ENCODE data around the gene SLC12A7.

- TF ChIP-seq ZNF391 (tag by site-specific recombination; IDR thresholded peaks at IDR 0.05; ENCODE audit: borderline replicate concordance, low read depth) = no peak
- no peak for TF ChIP-seq ZNF138 (tag by site-specific recombination; IDR thresholded peaks at IDR 0.05; ENCODE audit: borderline replicate concordance)
- TF ChIP-seq, protein P1, sequence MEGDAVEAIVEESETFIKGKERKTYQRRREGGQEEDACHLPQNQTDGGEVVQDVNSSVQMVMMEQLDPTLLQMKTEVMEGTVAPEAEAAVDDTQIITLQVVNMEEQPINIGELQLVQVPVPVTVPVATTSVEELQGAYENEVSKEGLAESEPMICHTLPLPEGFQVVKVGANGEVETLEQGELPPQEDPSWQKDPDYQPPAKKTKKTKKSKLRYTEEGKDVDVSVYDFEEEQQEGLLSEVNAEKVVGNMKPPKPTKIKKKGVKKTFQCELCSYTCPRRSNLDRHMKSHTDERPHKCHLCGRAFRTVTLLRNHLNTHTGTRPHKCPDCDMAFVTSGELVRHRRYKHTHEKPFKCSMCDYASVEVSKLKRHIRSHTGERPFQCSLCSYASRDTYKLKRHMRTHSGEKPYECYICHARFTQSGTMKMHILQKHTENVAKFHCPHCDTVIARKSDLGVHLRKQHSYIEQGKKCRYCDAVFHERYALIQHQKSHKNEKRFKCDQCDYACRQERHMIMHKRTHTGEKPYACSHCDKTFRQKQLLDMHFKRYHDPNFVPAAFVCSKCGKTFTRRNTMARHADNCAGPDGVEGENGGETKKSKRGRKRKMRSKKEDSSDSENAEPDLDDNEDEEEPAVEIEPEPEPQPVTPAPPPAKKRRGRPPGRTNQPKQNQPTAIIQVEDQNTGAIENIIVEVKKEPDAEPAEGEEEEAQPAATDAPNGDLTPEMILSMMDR (tag by site-specific recombination; IDR thresholded peaks at IDR 0.05) = no peak
- TF ChIP-seq, protein P2, sequence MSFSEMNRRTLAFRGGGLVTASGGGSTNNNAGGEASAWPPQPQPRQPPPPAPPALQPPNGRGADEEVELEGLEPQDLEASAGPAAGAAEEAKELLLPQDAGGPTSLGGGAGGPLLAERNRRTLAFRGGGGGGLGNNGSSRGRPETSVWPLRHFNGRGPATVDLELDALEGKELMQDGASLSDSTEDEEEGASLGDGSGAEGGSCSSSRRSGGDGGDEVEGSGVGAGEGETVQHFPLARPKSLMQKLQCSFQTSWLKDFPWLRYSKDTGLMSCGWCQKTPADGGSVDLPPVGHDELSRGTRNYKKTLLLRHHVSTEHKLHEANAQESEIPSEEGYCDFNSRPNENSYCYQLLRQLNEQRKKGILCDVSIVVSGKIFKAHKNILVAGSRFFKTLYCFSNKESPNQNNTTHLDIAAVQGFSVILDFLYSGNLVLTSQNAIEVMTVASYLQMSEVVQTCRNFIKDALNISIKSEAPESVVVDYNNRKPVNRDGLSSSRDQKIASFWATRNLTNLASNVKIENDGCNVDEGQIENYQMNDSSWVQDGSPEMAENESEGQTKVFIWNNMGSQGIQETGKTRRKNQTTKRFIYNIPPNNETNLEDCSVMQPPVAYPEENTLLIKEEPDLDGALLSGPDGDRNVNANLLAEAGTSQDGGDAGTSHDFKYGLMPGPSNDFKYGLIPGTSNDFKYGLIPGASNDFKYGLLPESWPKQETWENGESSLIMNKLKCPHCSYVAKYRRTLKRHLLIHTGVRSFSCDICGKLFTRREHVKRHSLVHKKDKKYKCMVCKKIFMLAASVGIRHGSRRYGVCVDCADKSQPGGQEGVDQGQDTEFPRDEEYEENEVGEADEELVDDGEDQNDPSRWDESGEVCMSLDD (tag by site-specific recombination; IDR thresholded peaks at IDR 0.05) = no peak
- TF ChIP-seq ZNF830 (tag by site-specific recombination; IDR thresholded peaks at IDR 0.05; ENCODE audit: low read depth) = no peak
- TF ChIP-seq ZNF114 (tag by site-specific recombination; IDR thresholded peaks at IDR 0.05) = no peak
- no peak for TF ChIP-seq ZNF791 (tag by site-specific recombination; IDR thresholded peaks at IDR 0.05)
- no peak for TF ChIP-seq TSHZ1 (tag by site-specific recombination; IDR thresholded peaks at IDR 0.05; ENCODE audit: borderline replicate concordance)
- TF ChIP-seq ZNF416 (tag by site-specific recombination; IDR thresholded peaks at IDR 0.05) = no peak
- no peak for TF ChIP-seq ZNF558 (tag by site-specific recombination; IDR thresholded peaks at IDR 0.05)
- TF ChIP-seq KLF8 (tag by site-specific recombination; IDR thresholded peaks at IDR 0.05) = no peak
- TF ChIP-seq ZNF354C (tag by site-specific recombination; IDR thresholded peaks at IDR 0.05; ENCODE audit: borderline replicate concordance, low read depth) = no peak
These were observed 901 bp upstream of the SLC12A7 start for GRCh38 chr5:1112596-1113331.
